Smooth muscle cell of the coronary artery (primary cell): ENCODE measurements around the gene GPR85. TPM values are rescaled to one million over a fixed set of nuclear protein-coding genes. Genes with fewer than 3 reads are reported as not detected.

Experiments used
- total RNA-seq: library from RNA; depleted of rRNA; stranded (reverse); fragments of >200 nt; gene quantifications from 2 replicates; pipeline ENCODE4 v1.2.3, GENCODE V29; 2014; ENCODE audit warnings: low replicate concordance

Gene GPR85
- total RNA-seq: 0.12 and 0.60 TPM in 2 replicates

GRCh38 chr7:113086431-113086888, at the start of gene GPR85:
GPR85 (minus strand) TSS chr7:113086827; CDS start chr7:113084721, 2,106 bp downstream.

DNA sequence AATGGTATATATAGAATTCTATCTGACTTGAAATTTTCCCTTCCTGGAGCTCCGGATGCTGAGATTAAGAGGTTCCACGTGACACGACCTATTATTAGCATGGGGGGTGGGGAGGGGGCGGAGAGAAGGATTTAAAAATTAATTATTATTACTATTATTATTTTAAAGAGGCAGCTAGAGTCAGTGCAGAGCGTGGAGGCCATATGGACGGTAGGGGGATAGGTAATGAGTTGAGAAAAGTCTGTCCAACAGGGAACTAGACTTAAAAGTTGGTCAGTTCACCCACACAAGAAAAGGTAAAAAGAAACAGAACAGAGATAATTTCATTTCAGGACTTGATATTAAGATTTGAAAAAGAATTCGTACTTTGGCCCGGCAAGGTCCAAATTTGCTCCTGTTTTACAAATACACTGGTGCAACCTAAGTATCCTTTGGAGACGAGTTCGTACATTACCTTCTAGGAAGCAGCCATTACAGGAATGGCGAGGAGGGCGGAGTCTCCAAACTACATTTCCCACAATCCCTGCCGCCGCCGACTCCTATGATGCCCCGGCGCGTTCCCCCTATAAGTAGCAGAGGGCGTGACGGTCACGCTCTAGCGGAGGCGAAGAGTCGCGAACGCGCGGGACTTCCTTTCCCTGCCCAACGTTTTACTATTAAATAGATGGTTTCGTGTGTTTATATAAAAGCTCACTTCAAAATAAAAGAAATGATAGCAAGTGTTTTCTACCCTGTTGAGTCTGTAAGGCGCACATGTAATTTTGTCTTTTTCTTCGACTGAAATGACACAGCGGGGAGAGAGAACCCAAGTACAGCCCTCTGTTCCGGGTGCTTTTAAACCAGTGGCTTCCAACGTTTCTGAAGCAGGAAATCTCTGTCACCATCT, 31.7 kb upstream of the GPR85 start, which contains the start of gene SMIM30:
TSS of gene SMIM30 (minus strand) at position 481 of the 886 bp plus-strand sequence. CDS start 976 bp downstream, outside the sequence.

Other genes with a start within 250 kb of the GPR85 start
- gene SMIM30, start 31.7 kb upstream of the GPR85 start, total RNA-seq: 26.3 and 48.0 TPM in 2 replicates